Stimulated activated CD4-positive, alpha-beta T cell treated with anti-CD3 and anti-CD28 coated beads, TNF-alpha, amount 100 ng/mL, for 48 hours (primary cell): ENCODE measurements around the gene AVL9.
"Not testable (repeated sequence)": the region's sequence is repeated elsewhere in the genome, so short reads cannot be mapped to it uniquely, and the experiment has no call there.

Experiments used
- DNase-seq, 3 donors: peaks; one replicate each; pipeline ENCODE4 v3.0.0-alpha.2; 2020; ENCODE audit warnings: low read depth in 3 of 3

The AVL9 gene

DNA sequence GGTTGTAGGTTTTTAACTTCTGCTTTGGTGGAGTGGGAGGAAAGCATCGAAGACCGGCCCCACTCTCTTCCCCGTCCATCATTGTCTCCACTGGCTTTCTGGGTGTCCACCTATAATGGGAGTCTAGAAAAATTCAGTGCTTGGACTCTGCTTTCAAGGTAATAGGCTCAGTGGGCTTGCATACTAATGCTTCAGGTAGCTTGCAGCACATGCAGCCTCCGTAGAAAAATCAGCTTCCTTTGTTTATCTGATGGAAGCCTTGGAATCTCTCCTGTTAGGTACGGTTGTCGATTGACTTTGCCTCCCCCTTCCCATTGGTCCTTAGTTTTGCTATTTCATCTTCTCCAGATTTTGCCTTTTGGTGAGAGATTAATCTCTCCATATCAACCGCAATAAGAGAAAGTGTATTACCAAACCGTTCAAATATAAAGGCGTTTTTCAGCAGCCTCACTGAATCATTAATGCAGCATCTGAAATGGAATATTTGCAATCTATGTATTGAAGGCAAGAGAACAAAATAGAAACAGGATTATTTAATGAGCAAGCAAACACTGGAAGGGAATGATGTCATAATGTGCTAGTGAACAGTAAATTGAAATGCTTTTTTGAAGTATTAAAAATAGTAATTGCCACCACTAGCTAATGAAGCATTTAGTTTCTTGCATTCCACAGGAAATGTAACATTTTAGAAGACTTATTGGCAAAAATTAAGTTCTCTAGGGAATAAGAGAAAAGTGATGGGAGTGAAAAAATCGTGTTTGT is 944 bp downstream of the AVL9 start:
- DNase-seq, result no peak

- not testable (repeated sequence) for DNase-seq
Measured at GRCh38 chr7:32499755-32500154, 4.5 kb downstream of the AVL9 start.

DNA sequence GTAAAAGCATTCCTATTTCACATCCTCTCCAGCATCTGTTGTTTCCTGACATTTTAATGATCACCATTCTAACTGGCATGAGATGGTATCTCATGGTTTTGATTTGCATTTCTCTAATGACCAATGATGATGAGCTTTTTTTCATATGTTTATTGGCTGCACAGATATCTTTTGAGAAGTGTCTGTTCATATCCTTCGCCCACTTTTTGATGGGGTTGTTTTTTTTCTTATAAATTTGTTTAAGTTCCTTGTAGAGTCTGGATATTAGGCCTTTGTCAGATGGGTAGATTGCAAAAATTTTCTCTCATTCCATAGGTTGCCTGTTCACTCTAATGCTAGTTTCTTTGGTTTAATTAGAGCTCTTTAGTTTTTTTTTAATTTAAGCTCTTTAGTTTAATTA is 4.9 kb downstream of the AVL9 start:
- not testable (repeated sequence) for DNase-seq

GRCh38 chr7:32500922-32501341 is 5.6 kb downstream of the AVL9 start:
- DNase-seq, result no peak

DNA sequence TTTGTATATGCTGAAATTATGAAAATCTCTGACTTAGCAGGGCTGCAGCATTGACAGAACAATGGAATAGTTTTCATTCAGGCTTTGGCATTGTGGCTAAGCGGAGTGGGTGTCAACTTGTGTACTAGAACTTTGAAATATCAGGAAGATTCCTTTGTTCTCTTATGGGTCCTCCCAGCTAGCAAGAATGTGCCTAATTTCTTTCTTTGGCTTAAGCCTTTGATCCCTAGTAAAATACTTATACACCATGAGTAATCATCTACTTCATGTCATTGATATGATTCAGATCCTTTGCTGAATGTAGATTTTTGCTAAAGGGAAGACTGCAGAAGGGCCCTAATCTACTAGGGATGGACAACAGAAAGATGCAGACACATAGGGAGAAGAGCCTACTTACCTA is 6.2 kb downstream of the AVL9 start:
- DNase-seq, result no peak

- peak in 1 of 3 donors; percentile 33 for DNase-seq
Measured at GRCh38 chr7:32502728-32503127, 7.4 kb downstream of the AVL9 start.

- DNase-seq, result no peak
Measured at GRCh38 chr7:32506266-32507054, 11.2 kb downstream of the AVL9 start.

DNA sequence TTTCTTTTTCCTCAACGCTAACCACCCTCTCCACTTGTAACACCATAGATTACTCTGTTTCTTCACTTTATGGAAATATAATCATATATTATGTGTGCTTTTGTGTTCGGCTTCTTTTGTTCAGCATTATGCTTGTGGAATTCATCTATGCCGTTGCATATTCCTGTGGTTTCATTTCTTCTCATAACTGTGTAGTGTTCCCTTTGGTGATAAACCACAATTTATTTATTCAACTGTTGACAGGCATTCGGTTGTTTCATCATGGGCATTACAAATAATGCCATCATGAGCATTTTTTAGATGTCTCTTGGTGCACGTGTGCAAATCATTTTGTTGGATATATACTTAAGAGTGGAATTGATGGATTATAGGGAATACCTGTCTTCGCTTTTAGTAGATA is 12.1 kb downstream of the AVL9 start:
- DNase-seq, result no peak

DNA sequence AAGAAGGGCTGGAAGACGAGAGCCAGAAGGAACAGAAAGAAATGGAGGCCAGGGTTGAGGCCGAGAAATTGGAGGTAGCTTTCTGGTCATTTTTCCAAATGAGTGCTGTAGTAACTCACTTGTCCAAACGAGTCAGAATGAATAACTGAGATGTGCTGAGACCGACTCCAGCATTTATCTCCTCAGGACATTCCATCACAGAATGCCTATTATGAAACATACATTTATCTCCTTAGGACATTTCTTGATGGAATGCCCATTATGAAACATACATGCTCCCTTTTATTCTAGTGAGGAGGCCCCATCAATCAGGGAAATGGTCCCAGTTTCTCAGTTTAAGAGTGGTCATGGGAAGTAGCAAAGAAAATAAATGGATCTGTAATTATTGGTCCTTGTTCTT is 16.5 kb downstream of the AVL9 start:
- no peak for DNase-seq

DNA sequence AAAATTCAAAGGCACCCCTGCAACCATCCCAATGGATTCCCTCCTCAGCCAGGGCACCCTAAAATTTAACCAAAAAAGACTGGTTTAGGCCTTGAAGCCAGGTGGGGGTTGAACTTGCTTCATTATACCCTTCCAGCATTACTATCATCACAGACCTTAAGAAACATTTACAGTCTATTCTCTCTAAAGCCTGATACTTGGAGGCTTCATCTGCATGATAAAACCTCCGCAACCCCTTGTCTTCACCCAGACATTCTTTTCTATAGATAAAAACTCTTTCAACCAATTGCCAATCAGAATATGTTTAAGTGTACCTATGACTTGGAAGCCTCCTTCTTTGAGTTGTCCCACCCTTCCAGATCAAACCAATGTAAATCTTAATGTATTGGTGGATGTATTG is 17.9 kb downstream of the AVL9 start:
- no peak for DNase-seq

DNA sequence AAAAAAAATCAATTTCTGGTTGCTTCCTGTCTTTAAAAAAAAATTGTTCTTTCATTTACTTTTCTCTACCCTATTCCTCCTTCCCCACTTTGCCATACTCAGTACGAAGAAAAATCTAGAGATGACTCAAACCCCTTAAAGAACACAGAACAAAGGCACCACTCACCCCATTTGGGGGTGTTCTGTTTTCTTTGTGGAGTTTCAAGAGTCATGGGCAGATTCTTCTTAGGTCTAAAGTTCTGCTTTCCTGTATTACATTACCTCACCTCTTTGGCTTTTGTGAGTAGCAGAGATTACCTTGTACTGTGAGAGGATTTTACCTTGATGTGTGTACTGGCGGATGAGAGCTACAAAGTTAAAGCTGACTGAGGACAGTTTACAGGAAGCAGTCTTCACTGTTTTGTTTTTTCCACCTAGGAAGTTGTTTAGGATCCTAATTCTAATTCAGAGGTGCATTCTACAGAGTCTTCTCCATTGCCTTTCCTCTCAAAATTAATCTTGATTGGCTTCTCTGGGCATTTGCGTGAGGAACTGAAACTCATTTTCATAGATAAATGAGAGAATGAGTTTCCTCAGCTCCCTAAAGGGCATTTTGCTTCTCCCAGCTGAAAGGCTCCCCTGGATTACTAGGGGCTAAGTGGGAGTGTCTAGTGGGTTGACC is 20.7 kb downstream of the AVL9 start:
- DNase-seq, result no peak

- DNase-seq, result no peak
Measured at GRCh38 chr7:32516551-32517100, 21.3 kb downstream of the AVL9 start.

- no peak for DNase-seq
Measured at GRCh38 chr7:32518534-32519140, 23.3 kb downstream of the AVL9 start.

DNA sequence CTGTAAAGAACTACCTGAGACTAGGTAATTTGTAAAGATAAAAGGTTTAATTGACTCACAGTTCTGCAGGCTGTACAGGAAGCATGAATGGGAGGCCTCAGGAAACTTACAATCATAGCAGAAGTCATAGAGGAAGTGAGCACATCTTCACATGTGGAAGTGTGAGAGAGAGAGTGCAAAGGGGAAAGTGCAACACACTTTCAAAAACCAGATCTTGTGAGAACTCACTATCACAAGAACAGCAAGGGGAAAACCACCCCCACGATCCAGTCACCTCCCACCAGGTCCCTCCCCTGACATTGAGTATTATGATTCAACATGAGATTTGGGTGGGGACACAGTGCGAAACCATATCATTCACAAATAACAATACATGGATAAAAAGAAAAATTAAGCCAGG is 24.5 kb downstream of the AVL9 start:
- DNase-seq, result no peak

DNA sequence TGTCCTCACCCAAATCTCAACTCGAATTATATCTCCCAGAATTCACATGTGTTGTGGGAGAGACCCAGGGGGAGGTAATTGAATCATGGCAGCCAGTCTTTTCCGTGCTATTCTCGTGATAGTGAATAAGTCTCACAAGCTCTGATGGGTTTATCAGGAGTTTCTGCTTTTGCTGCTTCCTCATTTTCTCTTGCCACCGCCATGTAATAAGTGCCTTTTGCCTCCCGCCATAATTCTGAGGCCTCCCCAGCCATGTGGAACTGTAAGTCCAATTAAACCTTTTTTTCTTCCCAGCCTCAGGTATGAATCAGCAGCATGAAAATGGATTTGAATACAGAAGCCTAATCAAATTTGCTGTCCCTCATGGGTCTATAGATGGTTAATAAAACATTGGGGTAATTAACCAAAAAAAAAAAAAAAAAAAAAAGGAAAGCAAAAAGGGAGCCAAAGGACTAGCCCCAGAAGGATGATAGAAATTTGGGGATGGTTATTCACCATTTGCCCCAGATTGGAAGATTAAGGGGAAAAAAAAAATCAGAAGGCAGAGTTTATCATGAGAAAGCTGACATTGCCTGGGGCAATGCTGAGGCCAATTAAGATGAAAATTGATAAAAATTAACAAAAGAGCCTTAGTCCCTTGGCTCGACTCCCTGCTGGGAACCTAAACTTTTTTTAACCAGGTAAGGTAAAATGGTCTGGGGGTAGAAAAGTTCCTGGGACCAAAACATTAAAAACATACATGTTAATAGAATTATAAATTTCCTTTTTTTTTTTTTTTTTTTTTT is 27.6 kb downstream of the AVL9 start:
- no peak for DNase-seq

DNA sequence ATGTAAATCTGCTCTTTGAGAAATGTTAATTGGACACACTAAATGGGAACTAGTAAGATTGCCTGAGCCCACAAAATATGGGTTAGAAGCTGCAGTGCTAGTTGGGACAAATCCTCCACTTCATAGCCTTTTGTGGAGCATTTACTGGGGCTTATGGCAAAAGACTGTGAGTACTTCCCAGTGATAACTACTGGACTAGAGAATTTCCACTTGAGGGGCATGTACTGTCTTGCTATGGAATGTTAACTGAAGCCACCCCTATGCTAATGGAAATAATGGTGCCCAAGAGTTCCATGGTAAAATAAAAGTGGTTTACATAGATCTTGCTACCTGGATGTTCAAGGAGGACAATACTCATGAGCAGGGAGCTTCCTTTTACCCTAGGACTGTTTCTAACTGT is 29.3 kb downstream of the AVL9 start:
- DNase-seq, result no peak

DNA sequence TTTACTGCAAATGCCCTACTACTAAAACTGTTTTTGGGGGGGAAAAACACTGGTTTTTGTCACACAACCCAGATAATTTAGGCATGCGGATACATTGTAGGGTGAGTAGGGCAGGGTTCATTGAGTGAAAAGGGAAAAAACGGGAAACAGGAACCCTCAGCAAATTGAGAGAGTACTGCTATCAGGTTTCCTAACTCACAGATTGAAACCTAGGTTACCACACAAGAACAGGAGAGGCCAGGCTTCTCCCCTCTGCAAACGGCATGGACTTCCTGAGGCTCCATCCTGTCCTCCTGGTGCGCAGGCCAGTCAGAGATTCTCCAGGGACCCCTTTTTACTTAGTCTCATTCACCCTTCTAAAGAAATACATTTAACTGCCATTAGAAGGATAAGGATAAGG is 30.6 kb downstream of the AVL9 start:
- no peak for DNase-seq

- DNase-seq, result no peak
Measured at GRCh38 chr7:32531402-32531801, 36.1 kb downstream of the AVL9 start.

DNA sequence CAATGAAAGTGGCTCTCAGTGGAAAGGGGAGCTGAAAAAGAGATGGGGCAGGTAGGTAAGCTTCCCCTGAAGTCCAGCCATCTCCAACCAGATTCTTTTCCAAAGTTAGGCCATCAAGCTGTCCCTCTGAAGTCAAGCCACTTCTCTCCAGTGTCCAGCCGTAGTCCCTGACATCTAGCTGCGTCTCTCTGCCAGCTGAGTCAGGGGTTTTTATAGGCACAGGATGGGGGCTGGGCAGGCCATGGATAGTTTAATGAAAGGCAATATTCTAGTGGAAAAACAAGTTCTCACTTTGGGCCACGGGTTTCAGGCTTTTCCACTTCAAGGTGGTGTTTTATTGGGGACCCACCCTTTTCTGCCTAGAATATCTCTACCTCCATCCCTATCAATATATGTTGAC is 36.8 kb downstream of the AVL9 start:
- no peak for DNase-seq

- no peak for DNase-seq
Measured at GRCh38 chr7:32532716-32533115, 37.4 kb downstream of the AVL9 start.
